ENCODE measurements around the gene NDUFS2.

DNA sequence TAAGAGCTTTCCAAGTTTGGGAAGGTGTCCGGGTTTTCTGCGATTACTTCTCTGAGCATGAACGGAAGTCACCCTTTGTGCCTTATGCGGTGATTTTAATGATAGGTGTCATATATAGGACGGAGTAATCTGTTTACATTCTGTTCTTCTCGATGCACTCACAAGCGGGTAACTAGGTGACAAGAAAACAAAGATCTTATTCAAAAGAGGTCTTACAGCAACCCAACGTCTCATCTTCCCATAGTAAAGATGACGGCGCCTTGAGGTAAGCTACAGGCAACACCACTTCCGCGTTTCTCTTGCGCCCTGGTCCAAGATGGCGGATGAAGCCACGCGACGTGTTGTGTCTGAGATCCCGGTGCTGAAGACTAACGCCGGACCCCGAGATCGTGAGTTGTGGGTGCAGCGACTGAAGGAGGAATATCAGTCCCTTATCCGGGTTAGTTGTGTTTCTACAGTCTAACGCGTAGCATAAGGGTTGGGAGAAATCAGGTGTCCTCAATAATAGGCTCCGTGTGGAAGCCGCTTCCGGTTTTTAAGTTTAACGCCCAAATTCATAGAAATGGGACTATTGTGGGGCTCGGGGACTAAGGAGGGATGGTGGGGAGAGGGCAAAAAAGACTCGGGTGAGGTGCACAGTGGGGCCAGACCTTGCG is 48.4 kb upstream of the NDUFS2 start, which contains the start of gene UFC1:
- no peak for TF ChIP-seq EZH2 (IDR thresholded peaks at IDR 0.05; ENCODE audit: borderline replicate concordance, low read depth, low read length, poor library complexity, severe bottlenecking)
- TF ChIP-seq, protein P1, sequence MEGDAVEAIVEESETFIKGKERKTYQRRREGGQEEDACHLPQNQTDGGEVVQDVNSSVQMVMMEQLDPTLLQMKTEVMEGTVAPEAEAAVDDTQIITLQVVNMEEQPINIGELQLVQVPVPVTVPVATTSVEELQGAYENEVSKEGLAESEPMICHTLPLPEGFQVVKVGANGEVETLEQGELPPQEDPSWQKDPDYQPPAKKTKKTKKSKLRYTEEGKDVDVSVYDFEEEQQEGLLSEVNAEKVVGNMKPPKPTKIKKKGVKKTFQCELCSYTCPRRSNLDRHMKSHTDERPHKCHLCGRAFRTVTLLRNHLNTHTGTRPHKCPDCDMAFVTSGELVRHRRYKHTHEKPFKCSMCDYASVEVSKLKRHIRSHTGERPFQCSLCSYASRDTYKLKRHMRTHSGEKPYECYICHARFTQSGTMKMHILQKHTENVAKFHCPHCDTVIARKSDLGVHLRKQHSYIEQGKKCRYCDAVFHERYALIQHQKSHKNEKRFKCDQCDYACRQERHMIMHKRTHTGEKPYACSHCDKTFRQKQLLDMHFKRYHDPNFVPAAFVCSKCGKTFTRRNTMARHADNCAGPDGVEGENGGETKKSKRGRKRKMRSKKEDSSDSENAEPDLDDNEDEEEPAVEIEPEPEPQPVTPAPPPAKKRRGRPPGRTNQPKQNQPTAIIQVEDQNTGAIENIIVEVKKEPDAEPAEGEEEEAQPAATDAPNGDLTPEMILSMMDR (conservative IDR thresholded peaks at IDR 0.05; ENCODE audit: low read depth, low read length) = no peak

All from A673 (cell line).